Limb (tissue), 2 donors: ENCODE data around the gene IFIT5.
"Not testable (repeated sequence)": the region's sequence is repeated elsewhere in the genome, so short reads cannot be mapped to it uniquely, and the experiment has no call there.

Experiments
- DNase-seq, 2 donors: peaks; one replicate each; pipeline ENCODE4 v3.0.0-alpha.2; 2016; ENCODE audit errors: extremely low spot score in 2 of 2

The IFIT5 gene

GRCh38 chr10:89393898-89394297, 20.5 kb upstream of the IFIT5 start:
- DNase-seq, result no peak

- no peak for DNase-seq
Observed at GRCh38 chr10:89395141-89395540, 19.2 kb upstream of the IFIT5 start.

GRCh38 chr10:89398003-89398749, 16.2 kb upstream of the IFIT5 start:
- DNase-seq, result peak in 1 of 2 donors; percentile 31

GRCh38 chr10:89399956-89400355, 14.4 kb upstream of the IFIT5 start:
- no peak for DNase-seq

- no peak for DNase-seq
Observed at GRCh38 chr10:89403043-89403442, 11.3 kb upstream of the IFIT5 start.

- no peak for DNase-seq
Observed at GRCh38 chr10:89404104-89405047, 10.0 kb upstream of the IFIT5 start.

GRCh38 chr10:89406178-89406577, 8.2 kb upstream of the IFIT5 start:
- not testable (repeated sequence) for DNase-seq

GRCh38 chr10:89407792-89408191, 6.6 kb upstream of the IFIT5 start:
- not testable (repeated sequence) for DNase-seq

- not testable (repeated sequence) for DNase-seq
Observed at GRCh38 chr10:89409282-89409681, 5.1 kb upstream of the IFIT5 start.

- not testable (repeated sequence) for DNase-seq
Observed at GRCh38 chr10:89410551-89410950, 3.8 kb upstream of the IFIT5 start.

- DNase-seq, result not testable (repeated sequence)
Observed at GRCh38 chr10:89411135-89411534, 3.2 kb upstream of the IFIT5 start.

- DNase-seq, result not testable (repeated sequence)
Observed at GRCh38 chr10:89412276-89412675, 2.1 kb upstream of the IFIT5 start.

GRCh38 chr10:89413398-89413912, 913 bp upstream of the IFIT5 start:
- DNase-seq, result no peak

- peak in 1 of 2 donors; percentile 40 for DNase-seq
Observed at GRCh38 chr10:89414879-89415821, 782 bp downstream of the IFIT5 start.

GRCh38 chr10:89416465-89416864, 2.1 kb downstream of the IFIT5 start:
- no peak for DNase-seq

- no peak for DNase-seq
Observed at GRCh38 chr10:89419548-89419947, 5.2 kb downstream of the IFIT5 start.

- DNase-seq, result no peak
Observed at GRCh38 chr10:89421018-89421476, 6.7 kb downstream of the IFIT5 start.

- no peak for DNase-seq
Observed at GRCh38 chr10:89425000-89425399, 10.6 kb downstream of the IFIT5 start.

- DNase-seq, result peak in 1 of 2 donors; percentile 77
Observed at GRCh38 chr10:89426230-89426868, 12.0 kb downstream of the IFIT5 start.

- no peak for DNase-seq
Observed at GRCh38 chr10:89427629-89428028, 13.3 kb downstream of the IFIT5 start.
